Renal cortex interstitium (tissue), 3 donors: ENCODE measurements around the gene CCDC102A. TPM values are rescaled to one million over a fixed set of nuclear protein-coding genes. Genes with fewer than 3 reads are reported as not detected.

Experiments used
- polyA plus RNA-seq, 3 donors: library from polyadenylated mRNA; unstranded; fragments of 120-200 nt; gene quantifications; one replicate each; pipeline ENCODE4 v1.2.1, GENCODE V29; 2013; ENCODE audit not compliant: insufficient read length in 3 of 3

The CCDC102A gene
- polyA plus RNA-seq, 3 donors = 13.7 to 21.6 (median 17.9) TPM

Other genes starting within 250 kb of the CCDC102A start
- under 1 TPM; 0.08 to 0.13 (median 0.12) TPM for gene CCL22, start 177.8 kb downstream of the CCDC102A start, polyA plus RNA-seq
- gene CX3CL1, start 164.1 kb downstream of the CCDC102A start, polyA plus RNA-seq = 10 to 100 TPM; 24.2 to 41.9 (median 30.4) TPM
- gene CCL17, start 131.8 kb downstream of the CCDC102A start, polyA plus RNA-seq = under 1 TPM in 2 of 3 donors, not detected in 1; 0.19 to 0.38 TPM
- 100 to 1,000 TPM in 1 of 3 donors, 10 to 100 TPM in 2; 92.1 to 110 (median 95.7) TPM for gene CIAPIN1, start 89.2 kb downstream of the CCDC102A start, polyA plus RNA-seq
- gene COQ9, start 89.1 kb downstream of the CCDC102A start, polyA plus RNA-seq = 100 to 1,000 TPM in 1 of 3 donors, 10 to 100 TPM in 2; 94.3 to 108 (median 96.0) TPM
- 10 to 100 TPM; 79.9 to 89.8 (median 88.4) TPM for gene POLR2C, start 73.9 kb downstream of the CCDC102A start, polyA plus RNA-seq
- 10 to 100 TPM; 26.2 to 36.8 (median 36.6) TPM for gene DOK4, start 50.1 kb downstream of the CCDC102A start, polyA plus RNA-seq
- 1 to 10 TPM in 2 of 3 donors, under 1 TPM in 1; 0.93 to 2.1 (median 1.2) TPM for gene ADGRG5, start 6.1 kb upstream of the CCDC102A start, polyA plus RNA-seq
- gene ADGRG1, start 92.1 kb upstream of the CCDC102A start, polyA plus RNA-seq = 10 to 100 TPM; 58.2 to 93.6 (median 59.3) TPM
- gene ADGRG3, start 131.7 kb upstream of the CCDC102A start, polyA plus RNA-seq = under 1 TPM; 0.21 to 0.48 (median 0.27) TPM
- gene DRC7, start 158.2 kb upstream of the CCDC102A start, polyA plus RNA-seq = 1 to 10 TPM; 2.4 to 4.8 (median 3.8) TPM
- 10 to 100 TPM; 18.2 to 24.9 (median 21.9) TPM for gene KATNB1, start 199.2 kb upstream of the CCDC102A start, polyA plus RNA-seq